GM12872 (cell line): ENCODE results near the gene DIS3L2.

Experiments
- TF ChIP-seq, protein P1 (sequence below): IDR thresholded peaks from 3 replicates; pipeline ENCODE4 v1.5.1; 2011; ENCODE audit warnings: low read depth, mild to moderate bottlenecking, low read length, moderate library complexity; ENCODE audit not compliant: insufficient read depth

Gene DIS3L2

DNA sequence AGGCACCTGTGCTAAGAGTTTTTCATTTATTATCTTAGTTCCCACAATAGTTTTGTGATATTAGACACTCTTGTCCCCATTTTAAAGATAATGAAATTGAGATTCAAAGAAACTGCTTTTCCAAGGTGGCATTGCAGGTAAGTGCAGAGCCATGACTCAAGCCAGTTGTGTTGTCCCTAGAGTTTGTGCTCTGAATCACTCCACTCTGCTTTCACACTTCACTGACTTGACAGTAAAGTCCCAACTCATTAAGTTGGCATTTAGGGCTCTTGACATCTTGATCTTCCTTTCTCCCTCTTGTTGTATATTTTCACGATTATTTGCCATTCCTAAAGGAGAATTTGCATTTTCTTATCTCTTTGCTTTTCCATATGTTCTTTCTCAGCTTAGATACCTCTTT lies 114.3 kb downstream of the DIS3L2 start:
- TF ChIP-seq, protein P1, sequence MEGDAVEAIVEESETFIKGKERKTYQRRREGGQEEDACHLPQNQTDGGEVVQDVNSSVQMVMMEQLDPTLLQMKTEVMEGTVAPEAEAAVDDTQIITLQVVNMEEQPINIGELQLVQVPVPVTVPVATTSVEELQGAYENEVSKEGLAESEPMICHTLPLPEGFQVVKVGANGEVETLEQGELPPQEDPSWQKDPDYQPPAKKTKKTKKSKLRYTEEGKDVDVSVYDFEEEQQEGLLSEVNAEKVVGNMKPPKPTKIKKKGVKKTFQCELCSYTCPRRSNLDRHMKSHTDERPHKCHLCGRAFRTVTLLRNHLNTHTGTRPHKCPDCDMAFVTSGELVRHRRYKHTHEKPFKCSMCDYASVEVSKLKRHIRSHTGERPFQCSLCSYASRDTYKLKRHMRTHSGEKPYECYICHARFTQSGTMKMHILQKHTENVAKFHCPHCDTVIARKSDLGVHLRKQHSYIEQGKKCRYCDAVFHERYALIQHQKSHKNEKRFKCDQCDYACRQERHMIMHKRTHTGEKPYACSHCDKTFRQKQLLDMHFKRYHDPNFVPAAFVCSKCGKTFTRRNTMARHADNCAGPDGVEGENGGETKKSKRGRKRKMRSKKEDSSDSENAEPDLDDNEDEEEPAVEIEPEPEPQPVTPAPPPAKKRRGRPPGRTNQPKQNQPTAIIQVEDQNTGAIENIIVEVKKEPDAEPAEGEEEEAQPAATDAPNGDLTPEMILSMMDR: no peak

DNA sequence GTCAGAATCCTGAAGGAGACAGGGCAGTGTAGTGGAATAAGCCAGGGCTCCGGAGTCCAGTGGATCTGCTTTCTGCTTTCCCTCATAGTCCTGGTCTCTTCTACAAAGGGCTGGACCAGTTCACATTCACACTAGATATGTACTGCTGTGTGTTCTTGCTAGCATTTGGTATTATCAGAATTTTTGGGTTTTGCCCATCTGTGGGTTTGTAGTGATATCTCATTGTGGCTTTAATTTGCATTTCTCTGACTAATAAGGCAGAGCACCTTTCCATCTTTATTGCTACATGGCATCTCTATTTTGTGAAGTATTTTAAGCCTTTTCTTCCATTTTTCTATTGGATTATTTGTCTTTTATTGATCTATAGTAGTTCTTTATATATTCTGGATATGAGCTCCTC lies 114.8 kb downstream of the DIS3L2 start:
- TF ChIP-seq, protein P1: no peak

DNA sequence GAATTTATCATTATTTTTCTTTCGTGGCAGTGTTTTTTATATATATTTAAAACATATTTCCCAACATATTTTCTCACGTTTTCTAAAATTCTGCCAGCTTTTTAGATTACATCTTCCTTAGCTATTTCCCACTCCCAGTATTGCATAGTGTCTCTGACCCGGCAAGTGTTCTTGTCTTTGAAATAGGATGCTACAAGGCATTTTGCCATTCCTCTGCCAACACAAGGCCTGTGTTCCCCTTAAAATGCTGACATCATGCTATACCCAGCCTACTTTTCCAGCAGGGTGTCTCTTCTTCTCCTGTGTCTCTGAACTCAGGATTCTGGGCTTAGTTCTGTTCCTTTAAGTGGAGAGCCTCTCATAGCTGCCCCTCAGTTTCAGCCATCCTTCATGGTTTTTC lies 115.2 kb downstream of the DIS3L2 start:
- TF ChIP-seq, protein P1: no peak

DNA sequence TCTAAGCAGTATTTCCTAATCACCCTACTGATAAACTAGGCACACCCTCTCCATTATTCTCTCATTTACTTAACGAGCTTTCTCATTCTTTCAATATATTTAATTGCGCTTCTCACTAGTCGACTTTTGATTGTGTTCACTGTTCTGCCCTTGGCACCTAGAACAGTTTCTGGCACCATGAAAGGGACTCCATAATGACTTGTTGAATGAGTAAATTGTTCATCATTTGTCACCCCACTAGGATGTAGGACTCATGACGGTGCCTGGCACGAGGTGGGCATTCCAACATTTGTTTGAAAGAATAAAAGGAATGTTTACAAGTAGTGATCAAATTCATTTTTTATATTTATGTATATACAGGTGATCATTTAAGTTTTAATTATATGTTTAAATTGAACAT lies 123.7 kb downstream of the DIS3L2 start:
- TF ChIP-seq, protein P1: no peak

DNA sequence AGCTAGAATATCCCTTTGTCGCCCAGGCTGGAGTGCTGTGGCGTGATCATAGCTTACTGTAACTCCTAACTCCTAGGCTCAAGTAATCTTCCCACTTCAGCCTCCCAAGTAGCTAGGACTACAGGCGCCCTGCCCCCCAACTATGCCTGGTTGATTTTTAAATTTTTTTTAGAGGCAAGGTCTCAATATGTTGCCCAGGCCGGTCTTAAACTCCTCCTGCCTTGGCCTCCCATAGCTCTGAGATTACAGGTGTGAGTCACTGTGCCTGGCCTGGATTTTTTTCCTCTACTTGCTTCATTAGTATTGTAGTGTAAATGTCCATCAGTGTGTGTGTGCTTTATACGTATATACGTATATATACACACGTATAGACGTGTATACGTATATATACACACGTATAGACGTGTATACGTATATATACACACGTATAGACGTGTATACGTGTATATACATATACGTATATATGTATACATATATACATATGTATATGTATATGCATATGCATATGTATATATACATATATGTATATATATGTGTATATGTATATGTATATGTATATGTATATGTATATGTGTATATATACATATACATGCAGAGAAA lies 124.4 kb downstream of the DIS3L2 start:
- TF ChIP-seq, protein P1: no peak

DNA sequence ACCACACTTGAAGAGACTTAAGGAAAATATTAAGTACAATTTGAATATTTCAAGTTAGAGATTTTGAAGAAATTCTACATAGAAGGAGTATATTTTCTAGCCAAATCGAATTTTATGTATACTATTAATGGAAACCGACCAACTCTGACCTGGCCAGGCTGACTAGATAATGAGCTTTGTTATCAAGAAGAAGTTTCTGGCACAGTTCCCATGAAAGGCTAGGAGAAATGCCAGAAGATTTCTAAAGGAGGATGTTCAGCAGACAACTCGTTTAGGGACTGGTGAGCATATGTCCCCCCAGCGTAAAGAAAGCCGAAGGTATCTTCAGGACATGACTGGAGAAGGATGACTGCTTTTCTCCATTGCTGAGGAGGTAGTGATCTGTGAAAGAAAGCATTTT lies 127.3 kb downstream of the DIS3L2 start:
- TF ChIP-seq, protein P1: no peak

DNA sequence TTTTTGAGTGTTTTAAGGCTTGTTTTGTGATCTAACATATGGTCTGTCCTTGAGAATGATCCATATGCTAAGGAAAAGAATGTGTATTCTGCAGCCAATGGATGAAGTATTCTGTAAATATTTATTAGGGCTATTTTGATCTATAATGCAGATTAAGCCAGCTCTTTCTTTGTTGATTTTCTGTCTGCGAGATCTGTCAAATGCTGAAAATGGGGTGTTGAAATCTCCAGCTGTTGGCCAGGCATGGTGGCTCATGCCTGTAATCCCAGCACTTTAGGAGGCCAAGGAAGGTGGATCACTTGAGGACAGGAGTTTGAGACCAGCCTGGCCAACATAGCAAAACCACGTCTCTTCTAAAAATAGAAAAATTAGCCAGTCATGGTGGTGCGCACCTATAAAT lies 132.7 kb downstream of the DIS3L2 start:
- TF ChIP-seq, protein P1: no peak

DNA sequence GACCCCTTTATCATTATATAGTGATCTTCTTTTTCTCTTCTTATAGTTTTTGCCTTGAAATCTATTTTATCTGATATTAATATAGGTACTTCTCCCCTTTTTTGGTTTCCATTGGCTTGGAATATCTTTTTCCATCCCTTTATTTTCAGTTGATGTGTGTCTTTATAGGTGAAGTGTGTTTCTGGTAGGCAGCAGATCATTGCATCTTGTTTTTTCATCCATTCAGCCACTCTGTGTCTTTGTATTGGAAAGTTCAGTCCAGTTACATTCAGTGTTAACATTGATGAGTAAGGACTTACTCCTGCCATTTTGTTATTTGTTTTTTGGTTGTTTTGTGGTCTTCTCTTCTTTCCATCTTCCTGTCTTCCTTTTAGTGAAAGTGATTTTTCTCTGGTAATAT lies 133.4 kb downstream of the DIS3L2 start:
- TF ChIP-seq, protein P1: no peak
